ENCODE data around the gene SYT9. TPM values are rescaled to one million over a fixed set of nuclear protein-coding genes. Genes with fewer than 3 reads are reported as not detected.
A peak's percentile ranks its signal among the peaks of the same experiment; 100 is the strongest.

SYT9 gene
- polyA plus RNA-seq, 2 of the 4 experiments (the other 2 are of a cell fraction), result 0.10 TPM; not detected in 1

GRCh38 chr11:7422544-7423331 lies 171.0 kb downstream of the SYT9 start:
- FAIRE-seq (no peak), ATAC-seq (peak; percentile 42 to 45; a peak in 3 of 6 replicates), DNase-seq (ENCODE audit: low read depth in 1 of 2, low spot score in 1 of 2) (no peak)
- no peak overlapping the region for H3K27ac ChIP-seq
- H3K4me1 ChIP-seq, result no peaks in the 10 kb centered on the region
- CTCF ChIA-PET, result interaction anchor here (1.7 kb wide), 1 partner anchor 20 kb away, joined by 5 read pairs; no protein-coding TSS in a partner anchor
- TF ChIP-seq BHLHE40 (IDR thresholded peaks at IDR 0.05; ENCODE audit: low read depth, low read length), result no peak
- no peak for TF ChIP-seq ATOH8 (CRISPR knock-in tag; IDR thresholded peaks at IDR 0.05; ENCODE audit: low read depth)
- no peak for TF ChIP-seq MAFK (IDR thresholded peaks at IDR 0.05; ENCODE audit: partially characterized antibody)
- TF ChIP-seq REST (IDR thresholded peaks at IDR 0.05), result no peak
- TF ChIP-seq BCL3 (IDR thresholded peaks at IDR 0.05), result no peak
- no peak for TF ChIP-seq ZSCAN20 (CRISPR knock-in tag; IDR thresholded peaks at IDR 0.05)
- TF ChIP-seq HDAC2 (IDR thresholded peaks at IDR 0.05), result no peak
- TF ChIP-seq RFX5 (IDR thresholded peaks at IDR 0.05), result no peak
- no peak for TF ChIP-seq CTCF (IDR thresholded peaks at IDR 0.05)
- H3K4me3 ChIP-seq, result no peak overlapping the region
- no peak overlapping the region for H3K4me2 ChIP-seq
- POLR2A ChIA-PET, result no interaction called here
- 9% methylated on average over 5 of the region's 5 CpGs for WGBS (ENCODE audit: missing lambda C conversion rate)
- H3K9me3 ChIP-seq, result no peaks in the 10 kb centered on the region

- no peak overlapping the region for H3K27ac ChIP-seq
- H3K4me1 ChIP-seq, result no peaks in the 10 kb centered on the region
- FAIRE-seq (no peak), DNase-seq (ENCODE audit: low read depth in 1 of 2, low spot score in 1 of 2) (no peak), ATAC-seq (no peak)
- H3K9me3 ChIP-seq, result no peaks in the 10 kb centered on the region
- TF ChIP-seq KDM1A (IDR thresholded peaks at IDR 0.05; ENCODE audit: low read depth) (no peak), FOSL2 (IDR thresholded peaks at IDR 0.05) (no peak), FOSL2 (CRISPR knock-in tag; IDR thresholded peaks at IDR 0.05) (no peak), EHMT2 (IDR thresholded peaks at IDR 0.05; ENCODE audit: low read depth) (no peak), PBX3 (IDR thresholded peaks at IDR 0.05) (no peak), NPAS2 (CRISPR knock-in tag; IDR thresholded peaks at IDR 0.05; ENCODE audit: borderline replicate concordance) (no peak), ZC3H11A (IDR thresholded peaks at IDR 0.05) (no peak), EP300 (IDR thresholded peaks at IDR 0.05) (no peak), BHLHE40 (IDR thresholded peaks at IDR 0.05; ENCODE audit: low read depth, low read length) (no peak), ZSCAN20 (CRISPR knock-in tag; IDR thresholded peaks at IDR 0.05) (no peak), NR3C1 (IDR thresholded peaks at IDR 0.05) (no peak)
- H3K4me2 ChIP-seq, result no peak overlapping the region
- POLR2A ChIA-PET, result no interaction called here
- CTCF ChIA-PET, result no interaction called here
- no peak overlapping the region for H3K4me3 ChIP-seq
- WGBS (ENCODE audit: missing lambda C conversion rate), result 4% methylated on average over 3 of the region's 3 CpGs
Observed at GRCh38 chr11:7423946-7424345, 172.2 kb downstream of the SYT9 start.

Measured in A549 (cell line).